ENCODE data around the gene HNRNPUL1.

HNRNPUL1 gene

DNA sequence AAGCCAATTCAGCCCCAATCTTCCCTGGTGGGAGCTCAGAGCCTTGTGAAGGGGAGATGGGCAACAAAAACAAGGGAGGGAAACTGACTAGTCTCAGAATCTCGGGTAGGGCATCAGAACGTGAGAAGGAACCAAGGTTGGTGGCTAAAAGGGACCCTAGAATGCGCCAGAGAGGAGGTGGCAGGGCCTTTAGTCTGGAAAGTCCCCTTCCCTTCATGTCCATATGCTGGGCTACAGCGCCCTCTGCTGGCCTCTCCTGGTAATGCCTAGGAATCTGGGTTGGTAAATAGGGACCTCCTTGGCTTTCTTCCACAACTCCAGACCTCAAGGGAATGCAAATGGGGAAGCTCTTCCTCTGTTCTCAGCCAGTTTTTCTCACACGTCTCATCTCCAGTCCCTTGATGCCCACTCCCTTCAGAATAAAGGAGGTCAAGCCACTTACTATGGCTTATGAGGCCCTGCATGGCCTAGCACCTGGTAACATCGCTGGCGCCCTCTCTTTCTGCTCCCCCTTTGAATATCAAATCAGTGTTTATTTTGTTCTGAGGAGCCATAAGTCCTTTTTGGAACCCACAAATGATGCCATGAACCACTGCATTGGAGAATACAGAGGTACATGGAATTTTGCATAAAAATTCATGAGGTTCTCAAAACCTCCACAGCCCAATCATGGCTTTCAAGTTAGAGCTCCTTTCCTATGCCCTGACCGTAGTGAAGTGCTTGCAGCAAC, 44.4 kb downstream of the HNRNPUL1 start:
- peak; percentile 66 to 67 for DNase-seq (ENCODE audit: low read depth in 2 of 2)

- DNase-seq (ENCODE audit: low read depth in 2 of 2) = no peak
Measured at GRCh38 chr19:41309180-41310032, 45.2 kb downstream of the HNRNPUL1 start.

DNA sequence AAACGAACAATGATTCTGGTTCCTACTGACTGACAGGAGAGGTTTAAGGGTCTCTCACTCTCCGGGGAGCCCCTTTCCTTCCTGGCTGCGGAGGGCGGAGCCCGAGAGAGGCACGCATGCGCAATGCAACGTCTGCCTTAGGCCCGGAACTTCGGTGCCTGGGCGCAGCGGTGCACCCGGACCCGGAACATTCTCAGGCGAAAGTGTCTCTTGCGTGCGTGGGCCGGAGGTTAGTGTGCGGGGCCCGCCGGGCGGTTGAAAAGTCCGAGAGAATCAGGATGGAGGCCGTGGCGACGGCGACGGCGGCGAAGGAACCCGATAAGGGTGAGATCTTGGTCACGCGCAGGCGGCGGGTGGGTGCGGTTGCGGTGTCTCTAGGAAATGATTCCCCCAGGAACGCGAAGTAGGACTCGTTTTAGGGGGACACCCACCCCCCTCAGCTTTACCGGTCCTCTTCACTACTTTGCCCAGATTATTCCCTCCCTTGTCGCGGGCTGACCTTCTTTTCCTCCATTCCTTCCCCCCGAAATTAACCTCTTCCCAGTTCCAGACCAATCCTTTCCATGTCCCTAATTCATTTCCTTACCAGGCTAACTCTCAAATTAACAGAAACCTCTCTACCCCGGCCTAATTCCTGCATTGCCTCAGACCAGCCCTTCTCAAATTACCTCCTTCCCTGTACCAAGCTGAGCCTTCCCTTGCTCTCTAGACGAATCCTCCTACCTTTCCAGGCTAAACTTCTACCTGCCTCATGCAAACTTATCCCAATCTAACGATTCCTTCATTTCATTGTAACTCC, 46.1 kb downstream of the HNRNPUL1 start, which contains the start of gene CCDC97:
TSS of gene CCDC97 (plus strand) at position 140 of the 799 bp plus-strand sequence. CDS start at position 279, 139 bp downstream.
- peak; percentile 62 to 63 for DNase-seq (ENCODE audit: low read depth in 2 of 2)

GRCh38 chr19:41311072-41311471, 46.9 kb downstream of the HNRNPUL1 start:
- no peak for DNase-seq (ENCODE audit: low read depth in 2 of 2)

DNA sequence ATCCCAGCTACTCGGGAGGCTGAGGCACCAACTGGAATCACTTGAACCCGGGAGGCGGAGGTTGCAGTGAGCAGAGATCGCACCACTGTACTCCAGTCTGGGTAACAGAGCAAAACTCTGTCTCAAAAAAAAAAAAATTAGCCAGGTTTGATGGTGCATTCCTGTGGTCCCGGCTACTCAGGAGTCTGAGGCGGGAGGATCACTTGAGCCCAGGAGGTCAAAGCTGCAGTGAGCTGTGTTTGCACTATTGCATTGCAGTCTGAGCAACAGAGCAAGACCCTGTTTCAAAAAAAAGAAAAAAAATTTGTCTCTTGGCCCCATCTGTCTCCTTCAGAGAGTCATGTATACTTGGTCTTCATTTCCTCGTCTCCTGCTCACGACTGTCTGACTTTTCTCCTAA, 47.4 kb downstream of the HNRNPUL1 start:
- DNase-seq (ENCODE audit: low read depth in 2 of 2) = no peak

DNA sequence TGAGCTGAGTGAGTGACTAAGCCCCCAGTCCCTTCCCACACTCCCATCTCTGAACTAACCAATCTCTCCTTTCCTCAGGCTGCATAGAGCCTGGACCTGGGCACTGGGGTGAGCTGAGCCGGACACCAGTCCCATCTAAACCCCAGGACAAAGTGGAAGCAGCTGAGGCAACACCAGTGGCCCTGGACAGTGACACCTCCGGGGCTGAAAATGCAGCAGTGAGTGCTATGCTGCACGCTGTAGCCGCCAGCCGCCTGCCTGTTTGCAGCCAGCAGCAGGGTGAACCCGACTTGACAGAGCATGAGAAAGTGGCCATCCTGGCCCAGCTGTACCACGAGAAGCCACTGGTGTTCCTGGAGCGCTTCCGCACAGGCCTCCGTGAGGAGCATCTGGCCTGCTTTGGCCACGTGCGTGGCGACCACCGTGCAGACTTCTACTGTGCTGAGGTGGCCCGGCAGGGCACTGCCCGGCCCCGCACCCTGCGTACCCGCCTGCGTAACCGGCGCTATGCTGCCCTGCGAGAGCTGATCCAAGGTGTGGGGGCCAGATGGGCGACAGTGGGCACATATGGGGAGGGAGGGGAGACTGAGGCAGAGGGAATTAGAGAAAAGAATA, 52.2 kb downstream of the HNRNPUL1 start:
- no peak for DNase-seq (ENCODE audit: low read depth in 2 of 2)

- DNase-seq (ENCODE audit: low read depth in 2 of 2) = no peak
Measured at GRCh38 chr19:41318696-41319499, 54.7 kb downstream of the HNRNPUL1 start.

DNA sequence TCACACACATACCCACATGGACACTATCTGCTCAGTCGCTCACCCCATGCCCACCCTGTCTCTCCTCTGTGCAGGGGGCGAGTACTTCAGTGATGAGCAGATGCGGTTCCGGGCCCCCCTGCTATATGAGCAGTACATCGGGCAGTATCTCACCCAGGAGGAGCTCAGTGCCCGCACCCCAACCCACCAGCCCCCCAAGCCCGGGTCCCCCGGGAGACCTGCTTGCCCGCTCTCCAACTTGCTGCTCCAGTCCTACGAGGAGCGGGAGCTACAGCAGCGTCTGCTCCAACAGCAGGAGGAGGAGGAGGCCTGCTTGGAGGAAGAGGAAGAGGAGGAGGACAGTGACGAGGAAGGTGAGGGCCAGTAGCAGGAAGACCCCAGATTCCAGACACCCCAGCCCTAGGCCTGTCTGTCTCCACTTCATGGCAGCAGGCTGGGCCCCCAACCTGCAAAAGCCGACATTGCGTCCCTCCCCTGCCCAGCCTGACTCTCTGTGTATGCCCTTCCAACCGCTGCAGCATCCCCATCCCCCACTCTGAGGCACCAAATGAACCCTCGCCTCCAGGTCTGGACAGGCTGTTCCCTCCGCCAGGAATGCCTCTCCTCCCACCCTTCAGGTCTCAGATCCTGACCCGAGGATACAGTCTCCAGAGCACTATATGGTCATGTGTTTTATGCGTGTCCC, 55.5 kb downstream of the HNRNPUL1 start:
- no peak for DNase-seq (ENCODE audit: low read depth in 2 of 2)

- no peak for DNase-seq (ENCODE audit: low read depth in 2 of 2)
Measured at GRCh38 chr19:41320185-41320518, 56.0 kb downstream of the HNRNPUL1 start.

DNA sequence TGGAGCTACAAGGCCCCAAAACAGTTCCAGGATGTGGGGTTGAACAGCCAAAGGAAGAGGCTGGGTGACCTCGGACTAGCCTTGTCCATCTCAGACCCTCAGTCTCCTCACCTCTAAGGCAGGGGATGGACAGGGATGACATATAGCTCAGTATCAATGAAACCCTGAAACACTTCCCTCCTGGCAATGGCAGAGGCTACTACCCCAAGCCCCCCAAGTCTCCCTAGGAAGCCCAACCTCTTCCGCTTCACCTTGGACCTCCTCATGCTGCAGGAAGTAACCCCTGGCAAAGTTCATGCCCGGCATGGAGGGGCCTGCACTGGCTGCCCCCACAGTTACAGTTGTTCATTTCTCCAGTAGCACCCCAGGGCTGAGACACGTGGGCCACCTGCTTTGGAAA, 56.4 kb downstream of the HNRNPUL1 start:
- DNase-seq (ENCODE audit: low read depth in 2 of 2) = no peak

GRCh38 chr19:41321204-41321599, 57.0 kb downstream of the HNRNPUL1 start:
- no peak for DNase-seq (ENCODE audit: low read depth in 2 of 2)

DNA sequence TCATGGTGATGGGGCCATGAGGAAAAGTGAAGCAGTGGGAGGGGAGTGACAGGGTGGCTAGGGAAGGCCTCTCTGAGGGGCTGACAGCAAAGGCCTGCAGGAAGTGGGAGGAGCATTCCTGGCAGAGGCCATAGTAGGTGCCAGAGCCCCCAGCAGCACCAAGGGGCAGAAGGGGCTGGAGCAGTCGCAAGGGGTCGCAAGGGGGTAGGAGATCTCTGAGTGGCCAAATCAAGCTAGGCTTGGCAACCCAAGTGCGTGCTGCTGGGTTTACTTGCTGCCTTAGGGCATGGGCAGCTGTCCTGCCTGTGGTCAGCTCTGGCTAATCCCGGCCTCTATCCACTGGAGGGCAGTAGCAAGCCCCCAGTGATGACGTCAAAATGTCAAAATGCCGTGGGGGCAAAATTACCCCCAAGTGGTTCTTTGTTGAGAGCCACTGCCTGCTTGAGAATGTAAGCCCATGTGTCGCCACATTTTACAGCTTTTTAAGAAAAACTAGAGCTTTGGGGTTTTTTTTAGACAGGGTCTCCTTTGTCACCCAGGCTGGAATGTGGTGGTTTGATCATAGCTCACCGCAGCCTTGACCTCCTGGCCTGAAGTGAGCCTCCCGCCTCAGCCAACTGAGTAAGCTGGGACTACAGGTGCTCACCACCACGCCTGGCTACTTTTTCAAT, 57.6 kb downstream of the HNRNPUL1 start:
- DNase-seq (ENCODE audit: low read depth in 2 of 2) = no peak

- no peak for DNase-seq (ENCODE audit: low read depth in 2 of 2)
Measured at GRCh38 chr19:41322451-41322850, 58.3 kb downstream of the HNRNPUL1 start.

DNA sequence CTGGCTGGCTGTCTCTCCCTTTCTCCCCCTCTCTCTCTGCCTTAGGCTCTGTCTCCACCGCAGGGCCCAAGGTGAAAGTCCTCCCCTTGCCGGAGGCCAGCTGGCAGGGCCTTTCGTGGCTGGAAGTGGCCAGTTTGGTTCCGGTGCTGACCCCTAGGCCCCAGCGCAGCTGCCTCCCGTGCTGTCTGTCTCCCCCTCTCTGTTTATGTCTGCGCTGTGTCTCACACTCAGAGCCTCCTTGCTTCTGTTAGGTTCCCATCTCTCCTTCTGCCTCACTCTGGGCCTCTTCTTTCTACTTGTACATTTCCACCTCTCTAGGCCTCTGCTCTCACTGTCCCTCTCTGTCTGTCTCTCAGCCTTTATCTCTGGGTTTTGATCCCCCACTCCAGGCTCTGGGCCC, 58.9 kb downstream of the HNRNPUL1 start:
- DNase-seq (ENCODE audit: low read depth in 2 of 2) = no peak

GRCh38 chr19:41323430-41324125, 59.4 kb downstream of the HNRNPUL1 start:
- DNase-seq (ENCODE audit: low read depth in 2 of 2) = peak; percentile 90 to 92

DNA sequence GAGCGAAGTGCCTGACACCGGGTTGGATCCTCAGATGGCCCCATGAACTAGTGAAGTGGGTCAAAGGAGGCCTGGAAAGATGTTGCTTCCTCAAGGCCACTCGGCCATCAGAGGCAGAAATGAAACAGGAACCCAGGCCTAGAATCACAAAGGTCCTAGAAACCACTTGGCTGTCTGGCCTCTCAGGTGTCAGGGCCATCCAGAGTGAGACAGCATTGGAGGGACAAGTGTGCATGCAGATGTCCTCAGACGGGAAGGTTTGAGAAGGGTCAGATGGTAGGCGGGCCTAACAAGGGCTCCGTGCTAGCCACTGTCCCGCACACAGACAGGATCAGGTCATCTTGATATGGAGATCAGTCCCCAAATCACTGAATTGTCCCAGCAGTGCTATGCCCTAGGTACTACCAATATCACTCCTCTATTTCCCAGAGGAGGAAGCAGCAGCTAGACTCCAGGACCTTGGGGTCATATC, 60.1 kb downstream of the HNRNPUL1 start:
- no peak for DNase-seq (ENCODE audit: low read depth in 2 of 2)

- no peak for DNase-seq (ENCODE audit: low read depth in 2 of 2)
Measured at GRCh38 chr19:41324921-41325639, 60.9 kb downstream of the HNRNPUL1 start.

DNA sequence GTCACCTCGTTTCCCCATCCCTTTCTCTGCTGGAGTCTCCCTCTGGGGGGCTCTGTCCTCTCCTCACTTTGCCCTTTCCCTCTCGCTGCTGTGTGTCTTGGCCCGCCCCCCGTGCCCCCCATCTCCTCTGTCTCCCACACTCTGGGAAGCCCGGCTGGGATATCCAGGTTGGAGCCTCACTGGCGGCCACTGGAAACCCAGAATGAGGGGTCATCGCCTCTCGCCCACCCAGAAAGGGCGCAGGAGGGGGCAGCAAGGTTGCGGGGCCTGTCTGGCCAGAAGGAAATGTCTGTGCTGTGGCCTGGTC, 61.4 kb downstream of the HNRNPUL1 start:
- no peak for DNase-seq (ENCODE audit: low read depth in 2 of 2)

Data from fibroblast of skin of left biceps (primary cell).